Lower lobe of right lung (tissue), 2 donors: ENCODE results near the gene INSYN2A. TPM values are rescaled to one million over a fixed set of nuclear protein-coding genes. Genes with fewer than 3 reads are reported as not detected.

Experiments
- ATAC-seq, 2 donors: fragments of 200-7000 bp; cut with Tn5 transposase; one replicate each; pipeline ENCODE4 v1.9.1; 2020 to 2022; ENCODE audit warnings: mild to moderate bottlenecking in 2 of 2, moderate library complexity in 2 of 2
- DNase-seq: peaks from one replicate; pipeline ENCODE4 v3.0.0-alpha.2; 2020
- H3K27ac ChIP-seq: fragments of 200-600 bp; one replicate; pipeline ENCODE4 v1.8.0; 2022
- H3K27me3 ChIP-seq: fragments of 200-600 bp; one replicate; pipeline ENCODE4 v1.8.0; 2022; ENCODE audit warnings: low read depth
- H3K36me3 ChIP-seq: fragments of 200-600 bp; one replicate; pipeline ENCODE4 v1.8.0; 2022; ENCODE audit warnings: mild to moderate bottlenecking
- H3K4me1 ChIP-seq: fragments of 200-600 bp; one replicate; pipeline ENCODE4 v1.8.0; 2022
- H3K4me3 ChIP-seq: fragments of 200-600 bp; one replicate; pipeline ENCODE4 v1.8.0; 2022; ENCODE audit warnings: mild to moderate bottlenecking
- H3K9me3 ChIP-seq: fragments of 200-600 bp; one replicate; pipeline ENCODE4 v1.8.0; 2022
- CTCF ChIP-seq: fragments of 200-600 bp; IDR thresholded peaks from one replicate; pipeline ENCODE4 v1.8.0; 2022; ENCODE audit warnings: antibody characterized with exemption, mild to moderate bottlenecking
- intact Hi-C: fragments of 100-400 bp; cut with DNase I; formaldehyde crosslinking; loops from one replicate; pipeline ENCODE4 v1.11.0; 2022
- total RNA-seq: library from RNA; stranded (reverse); fragmentation: NEBNext Ultra II Directional; extraction: Animal tissue kit (Norgen Biotek cat#: 25700); gene quantifications from one replicate; pipeline ENCODE4 v1.2.1, GENCODE V29; 2021
- donor health status: DM: no; HTN: yes; CAD: no; lungs with severe emphysema.

INSYN2A gene
- total RNA-seq, 1 donor from 2014 or later: not detected

- intact Hi-C loops: no loop called here
- Histone ChIP-seq H3K9me3 (no peaks in the 10 kb centered on the region), H3K27me3 (no peaks in the 10 kb centered on the region), H3K36me3 (no peaks in the 10 kb centered on the region), H3K4me1 (no peaks in the 10 kb centered on the region), H3K27ac (no peak overlapping the region), H3K4me3 (no peak overlapping the region)
- DNase-seq (no peak), ATAC-seq (no peak)
- no peak for TF ChIP-seq CTCF
Measured at GRCh38 chr10:127234306-127234800, 38.0 kb upstream of the INSYN2A start.

- no peak for TF ChIP-seq CTCF
- H3K27ac ChIP-seq: no peak overlapping the region
- DNase-seq: no peak
- H3K36me3 ChIP-seq: no peaks in the 10 kb centered on the region
- H3K9me3 ChIP-seq: no peaks in the 10 kb centered on the region
- no peaks in the 10 kb centered on the region for H3K4me1 ChIP-seq
- no peak overlapping the region for H3K4me3 ChIP-seq
- no peaks in the 10 kb centered on the region for H3K27me3 ChIP-seq
- no peak for ATAC-seq
- intact Hi-C loops: no loop called here
Measured at GRCh38 chr10:127228195-127228787, 31.9 kb upstream of the INSYN2A start.

GRCh38 chr10:127227663-127228062 is 31.3 kb upstream of the INSYN2A start:
- no peak for TF ChIP-seq CTCF
- no peak for DNase-seq
- ATAC-seq: no peak
- Histone ChIP-seq H3K27ac (no peak overlapping the region), H3K4me3 (no peak overlapping the region), H3K9me3 (no peaks in the 10 kb centered on the region), H3K36me3 (no peaks in the 10 kb centered on the region), H3K4me1 (no peaks in the 10 kb centered on the region), H3K27me3 (no peaks in the 10 kb centered on the region)
- intact Hi-C loops: no loop called here

- intact Hi-C loops: no loop called here
- H3K4me3 ChIP-seq: no peak overlapping the region
- ATAC-seq: no peak
- no peak overlapping the region for H3K27ac ChIP-seq
- H3K9me3 ChIP-seq: no peaks in the 10 kb centered on the region
- H3K36me3 ChIP-seq: no peaks in the 10 kb centered on the region
- DNase-seq: no peak
- H3K4me1 ChIP-seq: no peaks in the 10 kb centered on the region
- no peaks in the 10 kb centered on the region for H3K27me3 ChIP-seq
- no peak for TF ChIP-seq CTCF
Measured at GRCh38 chr10:127227027-127227426, 30.6 kb upstream of the INSYN2A start.

GRCh38 chr10:127221281-127221680 is 24.9 kb upstream of the INSYN2A start:
- H3K36me3 ChIP-seq: no peaks in the 10 kb centered on the region
- DNase-seq (no peak), ATAC-seq (no peak)
- H3K4me1 ChIP-seq: no peaks in the 10 kb centered on the region
- TF ChIP-seq CTCF: no peak
- H3K27ac ChIP-seq: no peak overlapping the region
- no peaks in the 10 kb centered on the region for H3K9me3 ChIP-seq
- intact Hi-C loops: no loop called here
- no peak overlapping the region for H3K4me3 ChIP-seq
- no peaks in the 10 kb centered on the region for H3K27me3 ChIP-seq
